ENCODE data around the gene ANO4.

The ANO4 gene

DNA sequence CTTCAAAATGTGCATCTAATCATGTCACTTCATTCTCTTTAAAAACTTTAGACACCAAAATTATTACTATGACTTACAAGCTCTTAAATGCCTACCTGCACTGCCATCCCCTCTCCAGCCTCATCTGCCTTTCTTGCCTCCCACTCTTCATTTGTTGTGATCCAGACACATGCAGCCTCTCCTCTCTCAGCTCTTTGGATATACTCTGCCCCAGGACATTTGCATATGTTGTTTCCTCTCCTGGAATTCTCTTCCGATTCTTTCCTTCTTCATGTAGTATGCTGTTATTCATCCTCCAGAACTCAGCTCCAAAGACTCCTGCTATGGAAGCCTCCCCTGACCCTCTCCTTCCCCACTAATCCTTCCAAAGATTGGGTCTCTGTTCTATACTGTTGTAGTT lies 197.6 kb downstream of the ANO4 start:
- DNase-seq: no peak
- no peaks in the 10 kb centered on the region for H3K4me1 ChIP-seq (ENCODE audit: control insufficient read depth, insufficient read depth, low read length, poor library complexity, severe bottlenecking)
- no peaks in the 10 kb centered on the region for H3K9me3 ChIP-seq (ENCODE audit: control insufficient read depth, low read length)
- no peaks in the 10 kb centered on the region for H3K27me3 ChIP-seq (replicated peaks; ENCODE audit: control insufficient read depth, insufficient read depth, low read length, poor library complexity, severe bottlenecking)
- no peak overlapping the region for H3K4me3 ChIP-seq (ENCODE audit: insufficient read depth, low read depth, low read length, poor library complexity, severe bottlenecking)
- no peaks in the 10 kb centered on the region for H3K36me3 ChIP-seq (ENCODE audit: control insufficient read depth, insufficient read depth, low read length)
- H3K27ac ChIP-seq (ENCODE audit: insufficient read depth, low read length, poor library complexity, severe bottlenecking): no peak overlapping the region

- H3K36me3 ChIP-seq (ENCODE audit: control insufficient read depth, insufficient read depth, low read length): no peaks in the 10 kb centered on the region
- no peaks in the 10 kb centered on the region for H3K4me1 ChIP-seq (ENCODE audit: control insufficient read depth, insufficient read depth, low read length, poor library complexity, severe bottlenecking)
- no peaks in the 10 kb centered on the region for H3K27me3 ChIP-seq (replicated peaks; ENCODE audit: control insufficient read depth, insufficient read depth, low read length, poor library complexity, severe bottlenecking)
- H3K27ac ChIP-seq (ENCODE audit: insufficient read depth, low read length, poor library complexity, severe bottlenecking): no peak overlapping the region
- no peak overlapping the region for H3K4me3 ChIP-seq (ENCODE audit: insufficient read depth, low read depth, low read length, poor library complexity, severe bottlenecking)
- DNase-seq: no peak
- H3K9me3 ChIP-seq (ENCODE audit: control insufficient read depth, low read length): no peaks in the 10 kb centered on the region
These were observed 199.4 kb downstream of the ANO4 start for GRCh38 chr12:100993916-100994450.

DNA sequence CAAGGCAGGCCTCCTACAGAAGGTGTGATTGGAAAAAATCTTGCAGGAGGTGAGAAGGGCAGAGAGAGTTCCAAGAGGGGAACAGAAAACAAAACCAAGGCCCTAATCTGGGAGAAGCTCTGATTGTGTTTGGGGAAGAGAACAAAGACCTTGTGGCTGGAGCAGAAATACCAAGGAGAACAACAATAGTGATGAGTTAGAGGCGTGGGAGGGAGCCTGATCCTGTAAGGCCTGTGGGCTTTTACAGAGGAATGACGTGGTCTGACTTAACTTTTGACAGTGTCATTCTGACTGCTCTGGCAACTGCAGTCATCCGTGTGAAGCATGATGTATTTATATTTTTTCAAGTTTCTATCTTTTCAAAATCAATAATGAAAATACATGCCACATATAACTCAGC lies 200.6 kb downstream of the ANO4 start:
- Histone ChIP-seq H3K4me1 (ENCODE audit: control insufficient read depth, insufficient read depth, low read length, poor library complexity, severe bottlenecking) (no peaks in the 10 kb centered on the region), H3K4me3 (ENCODE audit: insufficient read depth, low read depth, low read length, poor library complexity, severe bottlenecking) (no peak overlapping the region), H3K27me3 (replicated peaks; ENCODE audit: control insufficient read depth, insufficient read depth, low read length, poor library complexity, severe bottlenecking) (no peaks in the 10 kb centered on the region), H3K27ac (ENCODE audit: insufficient read depth, low read length, poor library complexity, severe bottlenecking) (no peak overlapping the region), H3K9me3 (ENCODE audit: control insufficient read depth, low read length) (no peaks in the 10 kb centered on the region), H3K36me3 (ENCODE audit: control insufficient read depth, insufficient read depth, low read length) (no peaks in the 10 kb centered on the region)
- DNase-seq: no peak

DNA sequence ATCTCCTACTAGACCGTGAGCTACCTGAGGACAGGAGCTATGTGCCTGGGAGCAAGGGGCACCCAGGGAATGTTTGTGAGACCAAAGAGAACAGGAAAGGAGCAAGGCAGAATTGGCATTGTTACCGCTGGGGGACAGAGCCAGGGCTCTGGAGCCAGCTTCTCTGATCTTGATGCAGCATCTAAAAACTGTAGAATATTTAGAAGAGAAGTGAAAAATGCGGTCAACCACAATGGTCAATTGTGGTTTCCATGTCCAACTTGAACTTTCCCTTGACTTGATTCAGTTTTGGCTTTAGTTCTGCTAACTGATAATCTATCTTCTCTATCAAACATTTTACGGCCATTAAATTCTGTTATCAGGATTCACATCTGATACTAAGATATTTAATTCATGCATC lies 201.2 kb downstream of the ANO4 start:
- DNase-seq: no peak
- Histone ChIP-seq H3K4me1 (ENCODE audit: control insufficient read depth, insufficient read depth, low read length, poor library complexity, severe bottlenecking) (no peaks in the 10 kb centered on the region), H3K9me3 (ENCODE audit: control insufficient read depth, low read length) (no peaks in the 10 kb centered on the region), H3K4me3 (ENCODE audit: insufficient read depth, low read depth, low read length, poor library complexity, severe bottlenecking) (no peak overlapping the region), H3K36me3 (ENCODE audit: control insufficient read depth, insufficient read depth, low read length) (no peaks in the 10 kb centered on the region), H3K27me3 (replicated peaks; ENCODE audit: control insufficient read depth, insufficient read depth, low read length, poor library complexity, severe bottlenecking) (no peaks in the 10 kb centered on the region), H3K27ac (ENCODE audit: insufficient read depth, low read length, poor library complexity, severe bottlenecking) (no peak overlapping the region)

- H3K27me3 ChIP-seq (replicated peaks; ENCODE audit: control insufficient read depth, insufficient read depth, low read length, poor library complexity, severe bottlenecking): no peaks in the 10 kb centered on the region
- no peak overlapping the region for H3K27ac ChIP-seq (ENCODE audit: insufficient read depth, low read length, poor library complexity, severe bottlenecking)
- no peak for DNase-seq
- no peaks in the 10 kb centered on the region for H3K9me3 ChIP-seq (ENCODE audit: control insufficient read depth, low read length)
- H3K4me1 ChIP-seq (ENCODE audit: control insufficient read depth, insufficient read depth, low read length, poor library complexity, severe bottlenecking): no peaks in the 10 kb centered on the region
- H3K36me3 ChIP-seq (ENCODE audit: control insufficient read depth, insufficient read depth, low read length): no peaks in the 10 kb centered on the region
- no peak overlapping the region for H3K4me3 ChIP-seq (ENCODE audit: insufficient read depth, low read depth, low read length, poor library complexity, severe bottlenecking)
These were observed 207.1 kb downstream of the ANO4 start for GRCh38 chr12:101001669-101002068.

- H3K4me3 ChIP-seq (ENCODE audit: insufficient read depth, low read depth, low read length, poor library complexity, severe bottlenecking): no peak overlapping the region
- no peaks in the 10 kb centered on the region for H3K4me1 ChIP-seq (ENCODE audit: control insufficient read depth, insufficient read depth, low read length, poor library complexity, severe bottlenecking)
- no peaks in the 10 kb centered on the region for H3K9me3 ChIP-seq (ENCODE audit: control insufficient read depth, low read length)
- H3K27me3 ChIP-seq (replicated peaks; ENCODE audit: control insufficient read depth, insufficient read depth, low read length, poor library complexity, severe bottlenecking): no peaks in the 10 kb centered on the region
- no peak for DNase-seq
- no peak overlapping the region for H3K27ac ChIP-seq (ENCODE audit: insufficient read depth, low read length, poor library complexity, severe bottlenecking)
- no peaks in the 10 kb centered on the region for H3K36me3 ChIP-seq (ENCODE audit: control insufficient read depth, insufficient read depth, low read length)
These were observed 208.3 kb downstream of the ANO4 start for GRCh38 chr12:101002696-101003419.

DNA sequence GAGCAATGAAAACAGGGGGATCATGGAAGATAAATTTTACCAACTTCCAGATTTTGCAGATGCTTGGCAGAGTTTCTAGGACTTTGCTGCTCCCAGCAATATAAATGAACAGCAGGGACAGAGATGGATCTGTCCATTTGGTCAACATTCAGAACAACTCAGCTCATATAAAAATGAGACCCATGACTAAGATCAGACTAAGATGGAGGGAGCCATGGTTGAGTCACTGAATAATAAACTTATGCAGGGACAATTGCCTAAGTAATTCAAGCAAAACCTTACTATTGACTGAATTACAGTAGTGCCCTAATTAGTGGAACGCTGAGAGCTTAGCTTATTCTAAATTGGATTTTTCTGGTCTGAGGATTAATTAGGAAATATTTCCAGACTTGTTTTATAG lies 210.3 kb downstream of the ANO4 start:
- no peaks in the 10 kb centered on the region for H3K9me3 ChIP-seq (ENCODE audit: control insufficient read depth, low read length)
- no peak overlapping the region for H3K27ac ChIP-seq (ENCODE audit: insufficient read depth, low read length, poor library complexity, severe bottlenecking)
- H3K27me3 ChIP-seq (replicated peaks; ENCODE audit: control insufficient read depth, insufficient read depth, low read length, poor library complexity, severe bottlenecking): no peaks in the 10 kb centered on the region
- no peaks in the 10 kb centered on the region for H3K36me3 ChIP-seq (ENCODE audit: control insufficient read depth, insufficient read depth, low read length)
- no peak overlapping the region for H3K4me3 ChIP-seq (ENCODE audit: insufficient read depth, low read depth, low read length, poor library complexity, severe bottlenecking)
- no peaks in the 10 kb centered on the region for H3K4me1 ChIP-seq (ENCODE audit: control insufficient read depth, insufficient read depth, low read length, poor library complexity, severe bottlenecking)
- no peak for DNase-seq

DNA sequence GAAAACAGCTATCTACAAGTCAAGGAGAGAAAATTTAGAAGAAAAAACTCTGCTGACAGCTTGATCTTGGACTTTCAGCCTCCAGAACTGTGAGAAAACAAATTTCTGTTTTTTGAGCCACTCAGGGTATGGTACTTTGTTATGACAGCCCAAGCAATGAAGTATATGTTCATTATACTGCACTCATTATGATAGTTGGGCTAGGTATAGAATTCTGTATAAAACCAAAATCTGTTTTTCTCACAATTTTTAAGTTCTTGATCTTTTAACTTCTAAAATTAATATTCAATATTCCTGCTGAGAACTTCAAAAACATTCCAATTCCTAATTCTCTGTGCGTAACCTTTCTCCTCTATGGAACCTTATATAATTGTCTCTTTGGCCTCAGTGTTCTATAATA lies 214.7 kb downstream of the ANO4 start:
- H3K27me3 ChIP-seq (replicated peaks; ENCODE audit: control insufficient read depth, insufficient read depth, low read length, poor library complexity, severe bottlenecking): no peaks in the 10 kb centered on the region
- H3K36me3 ChIP-seq (ENCODE audit: control insufficient read depth, insufficient read depth, low read length): no peaks in the 10 kb centered on the region
- H3K4me1 ChIP-seq (ENCODE audit: control insufficient read depth, insufficient read depth, low read length, poor library complexity, severe bottlenecking): no peaks in the 10 kb centered on the region
- no peak overlapping the region for H3K27ac ChIP-seq (ENCODE audit: insufficient read depth, low read length, poor library complexity, severe bottlenecking)
- H3K9me3 ChIP-seq (ENCODE audit: control insufficient read depth, low read length): no peaks in the 10 kb centered on the region
- no peak for DNase-seq
- no peak overlapping the region for H3K4me3 ChIP-seq (ENCODE audit: insufficient read depth, low read depth, low read length, poor library complexity, severe bottlenecking)

- no peaks in the 10 kb centered on the region for H3K4me1 ChIP-seq (ENCODE audit: control insufficient read depth, insufficient read depth, low read length, poor library complexity, severe bottlenecking)
- no peak overlapping the region for H3K27ac ChIP-seq (ENCODE audit: insufficient read depth, low read length, poor library complexity, severe bottlenecking)
- H3K27me3 ChIP-seq (replicated peaks; ENCODE audit: control insufficient read depth, insufficient read depth, low read length, poor library complexity, severe bottlenecking): no peaks in the 10 kb centered on the region
- DNase-seq: no peak
- H3K4me3 ChIP-seq (ENCODE audit: insufficient read depth, low read depth, low read length, poor library complexity, severe bottlenecking): no peak overlapping the region
- H3K36me3 ChIP-seq (ENCODE audit: control insufficient read depth, insufficient read depth, low read length): no peaks in the 10 kb centered on the region
- no peaks in the 10 kb centered on the region for H3K9me3 ChIP-seq (ENCODE audit: control insufficient read depth, low read length)
These were observed 216.3 kb downstream of the ANO4 start for GRCh38 chr12:101010896-101011295.

- H3K36me3 ChIP-seq (ENCODE audit: control insufficient read depth, insufficient read depth, low read length): no peaks in the 10 kb centered on the region
- no peak for DNase-seq
- H3K27ac ChIP-seq (ENCODE audit: insufficient read depth, low read length, poor library complexity, severe bottlenecking): no peak overlapping the region
- no peaks in the 10 kb centered on the region for H3K9me3 ChIP-seq (ENCODE audit: control insufficient read depth, low read length)
- H3K4me1 ChIP-seq (ENCODE audit: control insufficient read depth, insufficient read depth, low read length, poor library complexity, severe bottlenecking): no peaks in the 10 kb centered on the region
- H3K4me3 ChIP-seq (ENCODE audit: insufficient read depth, low read depth, low read length, poor library complexity, severe bottlenecking): no peak overlapping the region
- no peaks in the 10 kb centered on the region for H3K27me3 ChIP-seq (replicated peaks; ENCODE audit: control insufficient read depth, insufficient read depth, low read length, poor library complexity, severe bottlenecking)
These were observed 219.4 kb downstream of the ANO4 start for GRCh38 chr12:101013993-101014392.

All from effector memory CD4-positive, alpha-beta T cell (primary cell).